Neural progenitor cell (in vitro differentiated cells): ENCODE results near the gene PHC1.

ENCODE experiments used
- CTCF ChIP-seq: fragments of 200-600 bp; sonication (generic); IDR thresholded peaks from 2 replicates; pipeline ENCODE4 v1.5.1; 2017; ENCODE audit warnings: antibody characterized with exemption, mild to moderate bottlenecking
- EZH2 ChIP-seq: fragments of 200-600 bp; sonication (generic); IDR thresholded peaks from 2 replicates; pipeline ENCODE4 v1.6.1; 2017; ENCODE audit warnings: antibody characterized with exemption, mild to moderate bottlenecking, moderate library complexity

- TF ChIP-seq CTCF (no peak), EZH2 (no peak)
Measured at GRCh38 chr12:8906266-8907180, 7.8 kb upstream of the PHC1 start.
